CD14-positive monocyte (primary cell): ENCODE results near the gene TANGO2. TPM values are rescaled to one million over a fixed set of nuclear protein-coding genes. Genes with fewer than 3 reads are reported as not detected.

Source experiments
- DNase-seq, 3 donors: peaks; one replicate each; pipeline ENCODE4 v3.0.0-alpha.2; 2011 to 2022
- H2AFZ ChIP-seq: 2 replicates; pipeline ENCODE4 v1.6.0; 2012; ENCODE audit warnings: mild to moderate bottlenecking, low read depth, low read length, inconsistent platforms; ENCODE audit not compliant: insufficient read depth, poor library complexity, severe bottlenecking
- H3K27ac ChIP-seq, 2 donors: 1 replicate in 1 of 2; 2 replicates in 1 of 2; pipeline ENCODE4 v1.5.1; 2012 to 2013; ENCODE audit warnings: low read length in 2 of 2, control low read depth in 1 of 2, inconsistent platforms in 1 of 2, low read depth in 1 of 2, mild to moderate bottlenecking in 1 of 2
- H3K27me3 ChIP-seq, 2 donors: one replicate each; pipeline versions ENCODE4 v1.6.0 to v1.6.1; 2011 to 2013; ENCODE audit warnings: low read length in 2 of 2; ENCODE audit not compliant: control insufficient read depth in 2 of 2, insufficient read depth in 2 of 2
- H3K36me3 ChIP-seq, 2 donors: replicated peaks in 1 of 2; 1 replicate in 1 of 2; 2 replicates in 1 of 2; pipeline versions ENCODE4 v1.5.1 to v1.6.1; 2012 to 2013; ENCODE audit warnings: low read length in 2 of 2, control low read depth in 1 of 2, inconsistent platforms in 1 of 2, mild to moderate bottlenecking in 1 of 2; ENCODE audit not compliant: insufficient read depth in 2 of 2, control insufficient read depth in 1 of 2
- H3K4me1 ChIP-seq, 2 donors: 1 replicate in 1 of 2; 2 replicates in 1 of 2; pipeline versions ENCODE4 v1.5.1 to v1.6.1; 2012 to 2013; ENCODE audit warnings: low read length in 2 of 2, control low read depth in 1 of 2, inconsistent platforms in 1 of 2, mild to moderate bottlenecking in 1 of 2, moderate library complexity in 1 of 2; ENCODE audit not compliant: insufficient read depth in 2 of 2, control insufficient read depth in 1 of 2
- H3K4me2 ChIP-seq: replicated peaks from 2 replicates; pipeline ENCODE3; 2012; ENCODE audit warnings: low read length, moderate library complexity, mild to moderate bottlenecking; ENCODE audit not compliant: poor library complexity, severe bottlenecking; ENCODE audit errors: extremely low read depth
- H3K4me3 ChIP-seq, 3 experiments: fragments of 200-600 bp in 1 of 3; sonication (generic) in 1 of 3; replicated peaks in 1 of 3; 1 replicate in 2 of 3; 2 replicates in 1 of 3; pipeline ENCODE4 v1.5.1; 2011 to 2013; ENCODE audit warnings: low read length in 3 of 3, mild to moderate bottlenecking in 3 of 3, control low read depth in 2 of 3, low read depth in 2 of 3, inconsistent platforms in 1 of 3, moderate library complexity in 1 of 3
- H3K79me2 ChIP-seq: 2 replicates; pipeline ENCODE4 v1.6.0; 2012; ENCODE audit warnings: mild to moderate bottlenecking, control low read depth, inconsistent platforms, low read length, moderate library complexity; ENCODE audit not compliant: insufficient read depth
- H3K9ac ChIP-seq: 2 replicates; pipeline ENCODE4 v1.6.0; 2017; ENCODE audit warnings: low read length, mild to moderate bottlenecking; ENCODE audit not compliant: insufficient read depth, poor library complexity, severe bottlenecking
- H3K9me3 ChIP-seq, 2 donors: replicated peaks in 1 of 2; 1 replicate in 1 of 2; 2 replicates in 1 of 2; pipeline versions ENCODE4 v1.5.1 to v1.6.1; 2012 to 2013; ENCODE audit warnings: low read length in 2 of 2, control low read depth in 1 of 2; ENCODE audit not compliant: control insufficient read depth in 1 of 2, insufficient read depth in 1 of 2
- H4K20me1 ChIP-seq: 2 replicates; pipeline ENCODE4 v1.6.0; 2012; ENCODE audit warnings: mild to moderate bottlenecking, low read length, control low read depth, moderate library complexity; ENCODE audit not compliant: insufficient read depth
- H3K27ac Mint-ChIP-seq, 7 donors: one replicate each; pipeline ENCODE4 v1.8.0; 2020; ENCODE audit warnings: mild to moderate bottlenecking in 7 of 7, mixed read lengths in 7 of 7, moderate library complexity in 6 of 7, inconsistent platforms in 2 of 7
- H3K27me3 Mint-ChIP-seq, 3 donors: one replicate each; pipeline ENCODE4 v1.8.0; 2021 to 2022; ENCODE audit warnings: low read depth in 3 of 3, mild to moderate bottlenecking in 3 of 3, mixed read lengths in 3 of 3, moderate library complexity in 3 of 3, inconsistent platforms in 1 of 3
- H3K36me3 Mint-ChIP-seq, 2 donors: one replicate each; pipeline ENCODE4 v1.8.0; 2020; ENCODE audit warnings: mixed read lengths in 2 of 2, inconsistent platforms in 1 of 2, mild to moderate bottlenecking in 1 of 2
- H3K4me1 Mint-ChIP-seq: one replicate; pipeline ENCODE4 v1.8.0; 2020; ENCODE audit warnings: mild to moderate bottlenecking, mixed read lengths
- H3K4me3 Mint-ChIP-seq, 2 donors: one replicate each; pipeline ENCODE4 v1.8.0; 2020; ENCODE audit warnings: mild to moderate bottlenecking in 2 of 2, mixed read lengths in 2 of 2, moderate library complexity in 1 of 2
- H3K9me3 Mint-ChIP-seq, 7 donors: one replicate each; pipeline ENCODE4 v1.8.0; 2020 to 2022; ENCODE audit warnings: mixed read lengths in 7 of 7, mild to moderate bottlenecking in 6 of 7, moderate library complexity in 6 of 7, inconsistent platforms in 2 of 7
- whole genome bisulfite sequencing: methylation state at CpG from one replicate; pipeline ENCODE4 v1.1.5; 2013; ENCODE audit warnings: missing lambda C conversion rate; ENCODE audit not compliant: insufficient coverage; 5-methylcytosine and 5-hydroxymethylcytosine counted together
- intact Hi-C, 2 donors: fragments of 100-400 bp; cut with micrococcal nuclease; formaldehyde crosslinking; loops; one replicate each; pipeline versions ENCODE4 v1.15.0 to v1.15.1; 2023
- polyA plus RNA-seq, 3 donors: library from polyadenylated mRNA; depleted of rRNA in 1 of 3; unstranded in 2 of 3; stranded (reverse) in 1 of 3; fragments of 300-500 nt in 2 of 3; fragments of >200 nt in 1 of 3; fragmentation: Illumina TruSeq in 2 of 3; gene quantifications; 1 replicate in 2 of 3; 2 replicates in 1 of 3; pipeline ENCODE4 v1.2.3, GENCODE V29; 2012 to 2021
- TF ChIP-seq, protein P1 (sequence below): fragments of 200-600 bp; IDR thresholded peaks from one replicate; pipeline ENCODE4 v1.8.0; 2022; ENCODE audit warnings: antibody characterized with exemption, mild to moderate bottlenecking

The TANGO2 gene
- polyA plus RNA-seq, 3 donors = 56.4 to 94.9 (median 58.2) TPM

DNA sequence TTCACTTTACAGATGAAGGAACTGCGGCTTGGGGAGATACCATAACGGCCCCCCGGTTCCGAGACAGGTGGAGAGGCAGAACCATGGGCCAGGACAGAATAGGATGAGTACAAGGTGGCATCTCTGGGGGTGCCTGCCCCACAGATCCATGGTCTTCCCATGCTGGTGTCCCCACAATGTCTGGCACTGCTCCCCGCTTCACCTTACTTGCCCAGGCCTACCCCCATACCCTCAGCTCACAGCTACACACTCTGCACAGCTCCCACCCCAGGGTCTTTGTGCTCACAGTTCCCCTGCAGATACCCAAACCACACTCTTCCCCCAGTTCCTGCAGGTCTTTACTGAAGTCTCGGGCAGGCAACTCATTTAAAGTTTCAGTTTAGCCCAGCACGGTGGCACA, 47.7 kb downstream of the TANGO2 start:
- intact Hi-C loops = no loop called here
- H3K9ac ChIP-seq = no peak overlapping the region
- 94% methylated on average over 7 of the region's 7 CpGs for WGBS
- no peak overlapping the region for H3K4me3 ChIP-seq
- H3K27me3 Mint-ChIP-seq = no peaks in the 10 kb centered on the region
- no peak overlapping the region for H2AFZ ChIP-seq
- TF ChIP-seq, protein P1, sequence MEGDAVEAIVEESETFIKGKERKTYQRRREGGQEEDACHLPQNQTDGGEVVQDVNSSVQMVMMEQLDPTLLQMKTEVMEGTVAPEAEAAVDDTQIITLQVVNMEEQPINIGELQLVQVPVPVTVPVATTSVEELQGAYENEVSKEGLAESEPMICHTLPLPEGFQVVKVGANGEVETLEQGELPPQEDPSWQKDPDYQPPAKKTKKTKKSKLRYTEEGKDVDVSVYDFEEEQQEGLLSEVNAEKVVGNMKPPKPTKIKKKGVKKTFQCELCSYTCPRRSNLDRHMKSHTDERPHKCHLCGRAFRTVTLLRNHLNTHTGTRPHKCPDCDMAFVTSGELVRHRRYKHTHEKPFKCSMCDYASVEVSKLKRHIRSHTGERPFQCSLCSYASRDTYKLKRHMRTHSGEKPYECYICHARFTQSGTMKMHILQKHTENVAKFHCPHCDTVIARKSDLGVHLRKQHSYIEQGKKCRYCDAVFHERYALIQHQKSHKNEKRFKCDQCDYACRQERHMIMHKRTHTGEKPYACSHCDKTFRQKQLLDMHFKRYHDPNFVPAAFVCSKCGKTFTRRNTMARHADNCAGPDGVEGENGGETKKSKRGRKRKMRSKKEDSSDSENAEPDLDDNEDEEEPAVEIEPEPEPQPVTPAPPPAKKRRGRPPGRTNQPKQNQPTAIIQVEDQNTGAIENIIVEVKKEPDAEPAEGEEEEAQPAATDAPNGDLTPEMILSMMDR = no peak
- H3K27ac ChIP-seq = no peak overlapping the region
- no peaks in the 10 kb centered on the region for H3K9me3 ChIP-seq
- H3K4me2 ChIP-seq = no peak overlapping the region
- no peaks in the 10 kb centered on the region for H3K4me1 ChIP-seq
- no peak for DNase-seq
- no peaks in the 10 kb centered on the region for H3K79me2 ChIP-seq
- no peak overlapping the region for H3K4me3 Mint-ChIP-seq
- no peaks in the 10 kb centered on the region for H3K9me3 Mint-ChIP-seq
- peak overlapping the region in 1 of 7 donors; percentile 72 for H3K27ac Mint-ChIP-seq
- peaks cover 5% of the 10 kb centered on the region for H4K20me1 ChIP-seq
- peaks cover 11 to 24% of the 10 kb centered on the region in 2 donors for H3K36me3 ChIP-seq
- no peaks in the 10 kb centered on the region for H3K4me1 Mint-ChIP-seq
- no peaks in the 10 kb centered on the region for H3K27me3 ChIP-seq
- peaks cover 11 to 19% of the 10 kb centered on the region in 2 donors for H3K36me3 Mint-ChIP-seq

DNA sequence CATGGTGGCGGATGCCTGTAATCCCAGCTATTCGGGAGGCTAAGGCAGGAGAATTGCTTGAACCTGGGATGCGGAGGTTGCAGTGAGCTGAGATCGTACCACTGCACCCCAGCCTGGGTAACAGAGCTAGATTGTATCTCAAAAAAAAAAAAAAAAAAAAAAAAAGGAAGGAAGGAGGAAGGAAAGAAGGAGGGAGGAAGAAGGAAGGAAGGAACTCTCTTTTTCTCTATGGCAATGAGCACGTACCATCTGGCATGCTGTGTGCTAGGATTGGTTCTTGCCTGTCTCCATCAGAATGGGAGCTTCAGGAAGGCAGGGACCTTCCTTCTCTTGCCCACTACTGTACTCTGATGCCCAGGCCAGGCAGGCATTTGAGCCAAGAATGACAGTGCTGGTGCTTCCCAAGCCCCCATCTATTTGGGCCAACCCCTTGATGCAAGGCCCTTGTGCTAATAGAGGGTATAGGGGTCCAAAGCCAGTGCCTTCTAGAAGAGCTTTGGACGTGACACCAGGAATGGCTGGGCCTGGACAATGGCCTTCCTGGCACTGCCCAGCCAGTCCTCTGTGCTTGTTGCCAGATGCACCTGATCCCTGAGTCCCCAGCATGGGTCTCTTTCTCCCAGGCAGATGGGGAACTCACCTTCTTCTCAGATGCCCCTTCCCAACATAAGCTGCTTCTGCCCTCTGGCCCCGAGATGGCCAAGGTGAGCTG, 48.6 kb downstream of the TANGO2 start:
- no peak overlapping the region for H3K9ac ChIP-seq
- H4K20me1 ChIP-seq = peaks cover 5% of the 10 kb centered on the region
- TF ChIP-seq, protein P1 = no peak
- no peaks in the 10 kb centered on the region for H3K4me1 ChIP-seq
- H3K79me2 ChIP-seq = no peaks in the 10 kb centered on the region
- H3K9me3 Mint-ChIP-seq = no peaks in the 10 kb centered on the region
- H3K36me3 Mint-ChIP-seq = peaks cover 6 to 10% of the 10 kb centered on the region in 2 donors
- no peak overlapping the region for H3K4me2 ChIP-seq
- no peaks in the 10 kb centered on the region for H3K27me3 ChIP-seq
- H3K27ac ChIP-seq = no peak overlapping the region
- H3K27ac Mint-ChIP-seq = no peak overlapping the region
- no peaks in the 10 kb centered on the region for H3K27me3 Mint-ChIP-seq
- WGBS = 92% methylated on average over 2 of the region's 7 CpGs
- no peak overlapping the region for H2AFZ ChIP-seq
- peaks cover 3 to 16% of the 10 kb centered on the region in 2 donors for H3K36me3 ChIP-seq
- intact Hi-C loops = no loop called here
- no peaks in the 10 kb centered on the region for H3K4me1 Mint-ChIP-seq
- no peak for DNase-seq
- H3K4me3 ChIP-seq = no peak overlapping the region
- H3K4me3 Mint-ChIP-seq = no peak overlapping the region
- H3K9me3 ChIP-seq = no peaks in the 10 kb centered on the region
